Spleen (tissue), 11 donors: Measurements from ENCODE around the gene RIPOR3. TPM values are rescaled to one million over a fixed set of nuclear protein-coding genes. Genes with fewer than 3 reads are reported as not detected.

Experiments
- DNase-seq: peaks from one replicate; pipeline ENCODE4 v3.0.0-alpha.2; 2020
- H3K27ac ChIP-seq, 8 donors: fragments of 200-600 bp; sonication (generic) in 7 of 8; 1 replicate in 4 of 8; 2 replicates in 4 of 8; pipeline versions ENCODE4 v1.5.0 to v1.8.0; 2016 to 2021; ENCODE audit warnings: inconsistent platforms in 4 of 8, mild to moderate bottlenecking in 4 of 8, moderate library complexity in 1 of 8
- H3K27me3 ChIP-seq, 7 donors: fragments of 200-600 bp; sonication (generic) in 6 of 7; replicated peaks in 1 of 7; 1 replicate in 4 of 7; 2 replicates in 3 of 7; pipeline versions ENCODE4 v1.5.0 to v1.8.0; 2016 to 2021; ENCODE audit warnings: inconsistent platforms in 3 of 7, mild to moderate bottlenecking in 1 of 7
- H3K36me3 ChIP-seq, 6 donors: fragments of 200-600 bp; sonication (generic) in 5 of 6; 1 replicate in 4 of 6; 2 replicates in 2 of 6; pipeline versions ENCODE4 v1.5.0 to v1.8.0; 2016 to 2021; ENCODE audit warnings: inconsistent platforms in 2 of 6
- H3K4me1 ChIP-seq, 6 donors: fragments of 200-600 bp; sonication (generic) in 5 of 6; 1 replicate in 3 of 6; 2 replicates in 3 of 6; pipeline versions ENCODE4 v1.5.0 to v1.8.0; 2016 to 2021; ENCODE audit warnings: inconsistent platforms in 3 of 6
- H3K4me3 ChIP-seq, 8 donors: fragments of 200-600 bp; sonication (generic) in 7 of 8; 1 replicate in 4 of 8; 2 replicates in 4 of 8; pipeline versions ENCODE4 v1.5.0 to v1.8.0; 2016 to 2021; ENCODE audit warnings: inconsistent platforms in 4 of 8, mild to moderate bottlenecking in 4 of 8, moderate library complexity in 2 of 8
- H3K9me3 ChIP-seq, 8 donors: fragments of 200-600 bp; sonication (generic) in 7 of 8; 1 replicate in 4 of 8; 2 replicates in 4 of 8; pipeline versions ENCODE4 v1.5.0 to v1.8.0; 2016 to 2021; ENCODE audit warnings: inconsistent platforms in 4 of 8
- POLR2A ChIP-seq, 3 donors: fragments of 450-650 bp; IDR thresholded peaks; one replicate each; pipeline ENCODE4 v1.5.1; 2017; ENCODE audit warnings: antibody characterized with exemption in 3 of 3, mild to moderate bottlenecking in 1 of 3
- POLR2AphosphoS5 ChIP-seq, 3 donors: sonication (generic); formaldehyde crosslinking; IDR thresholded peaks; one replicate each; pipeline ENCODE4 v1.5.1; 2017; ENCODE audit warnings: antibody characterized with exemption in 3 of 3
- WGBS, 5 donors: extraction: QIAGEN DNeasy Blood & Tissue Kit in 3 of 5; methylation state at CpG; one replicate each; pipeline versions ENCODE4 v1.1.5 to v1.1.7; 2013 to 2018; 5-methylcytosine and 5-hydroxymethylcytosine counted together
- intact Hi-C: fragments of 100-400 bp; cut with DNase I; formaldehyde crosslinking; loops from one replicate; pipeline ENCODE4 v1.15.0; 2023; ENCODE audit warnings: low total_unique reads
- polyA plus RNA-seq, 3 donors: library from polyadenylated mRNA; stranded (reverse); fragments of 200-250 nt; gene quantifications; one replicate each; pipeline ENCODE4 v1.2.1, GENCODE V29; 2013
- total RNA-seq, 7 donors: library from RNA; depleted of rRNA in 3 of 7; stranded (reverse); fragments of >200 nt in 3 of 7; fragmentation: NEBNext Ultra II Directional in 4 of 7; extraction: Animal tissue kit (Norgen Biotek cat#: 25700) in 4 of 7; gene quantifications; one replicate each; pipeline versions ENCODE4 v1.1.0 to v1.2.1, GENCODE V29; 2016 to 2021
- TF ChIP-seq, protein P1 (sequence below), 11 experiments: fragments of 200-600 bp in 7 of 11; fragments of 450-650 bp in 4 of 11; sonication (generic) in 4 of 11; IDR thresholded peaks in 8 of 11; conservative IDR thresholded peaks in 3 of 11; 1 replicate in 7 of 11; 2 replicates in 4 of 11; pipeline versions ENCODE4 v1.4.0 to v1.8.0; 2016 to 2021; ENCODE audit warnings: antibody characterized with exemption in 11 of 11, inconsistent platforms in 4 of 11, mild to moderate bottlenecking in 1 of 11
- donor health status: healthy with polysubstance abuse.
- donor health status: DM: no; HTN: no; CAD: no; lungs with moderate emphysema.
- donor health status: DM: no; HTN: no; CAD: no.
- donor health status: Bipolar disorder and iron deficiency.
- donor health status: healthy.
- donor health status: DM: no; HTN: no; CAD: no.
- donor health status: DM: yes; HTN: yes; CAD: no.

The RIPOR3 gene
- total and polyA plus RNA-seq, 10 donors: 6.0 to 22.8 (median 13.1) TPM

GRCh38 chr20:50731055-50731929 is 40.0 kb upstream of the RIPOR3 start, which contains the start of gene PARD6B:
TSS of gene PARD6B (plus strand) at chr20:50731580. CDS start at chr20:50731787, 207 bp downstream.
- intact Hi-C loops: no loop called here
- TF ChIP-seq, protein P1, sequence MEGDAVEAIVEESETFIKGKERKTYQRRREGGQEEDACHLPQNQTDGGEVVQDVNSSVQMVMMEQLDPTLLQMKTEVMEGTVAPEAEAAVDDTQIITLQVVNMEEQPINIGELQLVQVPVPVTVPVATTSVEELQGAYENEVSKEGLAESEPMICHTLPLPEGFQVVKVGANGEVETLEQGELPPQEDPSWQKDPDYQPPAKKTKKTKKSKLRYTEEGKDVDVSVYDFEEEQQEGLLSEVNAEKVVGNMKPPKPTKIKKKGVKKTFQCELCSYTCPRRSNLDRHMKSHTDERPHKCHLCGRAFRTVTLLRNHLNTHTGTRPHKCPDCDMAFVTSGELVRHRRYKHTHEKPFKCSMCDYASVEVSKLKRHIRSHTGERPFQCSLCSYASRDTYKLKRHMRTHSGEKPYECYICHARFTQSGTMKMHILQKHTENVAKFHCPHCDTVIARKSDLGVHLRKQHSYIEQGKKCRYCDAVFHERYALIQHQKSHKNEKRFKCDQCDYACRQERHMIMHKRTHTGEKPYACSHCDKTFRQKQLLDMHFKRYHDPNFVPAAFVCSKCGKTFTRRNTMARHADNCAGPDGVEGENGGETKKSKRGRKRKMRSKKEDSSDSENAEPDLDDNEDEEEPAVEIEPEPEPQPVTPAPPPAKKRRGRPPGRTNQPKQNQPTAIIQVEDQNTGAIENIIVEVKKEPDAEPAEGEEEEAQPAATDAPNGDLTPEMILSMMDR (IDR thresholded peaks at IDR 0.05 in 8 of 11, conservative IDR thresholded peaks at IDR 0.05 in 3 of 11): peak in 3 of 11 experiments; percentile 10 to 46 (median 17)
- TF ChIP-seq POLR2AphosphoS5 (IDR thresholded peaks at IDR 0.05) (peak; percentile 63 to 86 (median 82)), POLR2A (IDR thresholded peaks at IDR 0.05) (peak in 1 of 3 donors; percentile 53)
- peak within 1 kb of the TSS; percentile 69 to 96 (median 92) for H3K4me3 ChIP-seq

DNA sequence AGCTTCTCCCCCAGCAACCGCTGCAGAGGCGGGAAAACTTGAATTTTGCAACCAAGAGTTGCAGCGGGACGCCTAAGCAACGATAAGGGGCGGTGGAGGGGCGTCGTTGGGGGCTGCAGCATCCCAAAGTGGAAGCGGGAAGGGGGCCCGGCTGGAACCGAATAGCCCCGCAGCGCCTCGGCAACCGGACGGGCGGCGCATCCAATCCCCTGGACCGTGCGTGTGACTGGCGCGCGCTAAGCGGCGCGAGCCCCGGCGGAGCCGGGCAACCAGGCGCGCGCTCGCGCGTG is 39.4 kb upstream of the RIPOR3 start:
- Histone ChIP-seq H3K36me3 (peaks cover 0 to 9% (median 0%) of the 10 kb centered on the region in 6 donors), H3K4me1 (peaks cover 2 to 47% (median 34%) of the 10 kb centered on the region in 6 donors), H3K27me3 (no peaks in the 10 kb centered on the region), H3K4me3 (peak overlapping the region; percentile 69 to 96 (median 92)), H3K9me3 (no peaks in the 10 kb centered on the region), H3K27ac (peak overlapping the region in 7 of 8 donors; percentile 75 to 92 (median 86))
- no peak for DNase-seq
- intact Hi-C loops: no loop called here
- TF ChIP-seq, protein P1 (IDR thresholded peaks at IDR 0.05 in 8 of 11, conservative IDR thresholded peaks at IDR 0.05 in 3 of 11): no peak
- no peak for TF ChIP-seq POLR2AphosphoS5 (IDR thresholded peaks at IDR 0.05)
- TF ChIP-seq POLR2A (IDR thresholded peaks at IDR 0.05): peak in 1 of 3 donors; percentile 3
- WGBS, 5 donors: 0 to 1% (median 1%) methylated on average over 18 to 35 of the region's 35 CpGs

More at GRCh38 chr20:50731055-50731929, 40.0 kb upstream of the RIPOR3 start, which contains the start of gene PARD6B:
- H3K4me1 ChIP-seq: peaks cover 2 to 47% (median 34%) of the 10 kb centered on the region in 6 donors
- WGBS, 5 donors: 0 to 1% (median 0%) methylated on average over 22 to 114 of the region's 114 CpGs
- peak; percentile 99 for DNase-seq
- H3K27ac ChIP-seq: peak within 1 kb of the TSS; percentile 75 to 92 (median 85)
- H3K36me3 ChIP-seq: peaks cover 0 to 9% (median 0%) of the 10 kb centered on the region in 6 donors
- no peaks in the 10 kb centered on the region for H3K9me3 ChIP-seq
- no peaks in the 10 kb centered on the region for H3K27me3 ChIP-seq

DNA sequence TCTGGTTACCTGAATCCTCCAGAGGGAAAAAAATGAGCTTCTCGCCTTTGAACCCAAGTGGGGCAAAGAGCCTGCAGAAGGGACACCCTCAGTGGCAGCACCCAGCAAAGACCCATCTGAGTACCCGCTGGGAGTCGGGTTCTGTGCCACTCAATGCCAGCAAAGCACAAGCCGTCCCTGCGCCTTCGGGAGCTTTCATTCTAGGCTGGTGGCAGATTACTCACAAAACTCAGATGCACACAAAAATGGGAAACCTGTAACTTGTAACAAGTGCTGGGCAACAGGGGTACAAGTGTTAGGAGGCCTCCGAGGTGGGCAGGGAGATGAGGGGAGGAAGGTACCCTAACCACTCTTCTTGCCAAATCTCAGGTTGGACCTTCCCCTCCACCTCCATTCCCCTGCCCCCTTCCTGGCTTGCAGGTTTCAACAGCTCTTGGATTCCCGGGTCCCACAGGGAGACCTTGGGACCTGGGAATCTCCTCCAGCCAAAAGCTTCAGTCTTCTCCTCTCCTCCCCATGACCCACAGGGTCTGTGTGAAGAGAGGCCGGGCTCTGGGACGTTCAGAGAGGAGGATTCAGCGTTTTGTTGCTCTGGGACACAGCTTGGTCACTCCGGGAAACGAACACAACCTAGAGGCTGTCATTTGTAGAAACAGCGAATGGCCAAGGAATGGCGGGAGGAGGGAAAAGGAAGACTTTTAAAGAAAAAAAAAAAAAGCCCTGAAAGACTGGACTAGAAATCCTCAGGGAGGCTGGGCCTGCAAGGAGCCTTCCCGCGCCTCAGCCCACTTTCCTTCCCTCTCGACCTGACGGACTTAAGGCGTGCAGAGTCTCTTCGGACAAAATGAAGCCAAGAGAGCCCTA is 38.8 kb upstream of the RIPOR3 start:
- intact Hi-C loops: no loop called here
- H3K27me3 ChIP-seq: no peaks in the 10 kb centered on the region
- no peaks in the 10 kb centered on the region for H3K9me3 ChIP-seq
- DNase-seq: peak; percentile 72
- TF ChIP-seq POLR2A (IDR thresholded peaks at IDR 0.05): no peak
- TF ChIP-seq, protein P1 (IDR thresholded peaks at IDR 0.05 in 8 of 11, conservative IDR thresholded peaks at IDR 0.05 in 3 of 11): no peak
- TF ChIP-seq POLR2AphosphoS5 (IDR thresholded peaks at IDR 0.05): no peak
- peaks cover 0 to 9% (median 0%) of the 10 kb centered on the region in 6 donors for H3K36me3 ChIP-seq
- H3K4me3 ChIP-seq: peak overlapping the region; percentile 69 to 96 (median 92)
- H3K4me1 ChIP-seq: peaks cover 2 to 53% (median 34%) of the 10 kb centered on the region in 6 donors
- H3K27ac ChIP-seq: peak overlapping the region in 7 of 8 donors; percentile 75 to 92 (median 86)
- WGBS, 5 donors: 43 to 49% (median 45%) methylated on average over 21 of the region's 21 CpGs
